ENCODE results near the gene HOXB3.

- TF ChIP-seq CTCF (IDR thresholded peaks at IDR 0.05) = no peak
- no peak for TF ChIP-seq POLR2A (IDR thresholded peaks at IDR 0.05)
Measured at GRCh38 chr17:48611213-48611612, 21.2 kb upstream of the HOXB3 start.

Data from Peyer's patch (tissue), 4 donors.